Naive thymus-derived CD4-positive, alpha-beta T cell (primary cell): ENCODE results near the gene HOMER3. TPM values are rescaled to one million over a fixed set of nuclear protein-coding genes. Genes with fewer than 3 reads are reported as not detected.
A peak's percentile ranks its signal among the peaks of the same experiment; 100 is the strongest.

ENCODE experiments used
- ATAC-seq: fragments of 150-1000 bp; cut with Tn5 transposase; 2 replicates; pipeline ENCODE4 v1.10.0; 2021; ENCODE audit warnings: mild to moderate bottlenecking, moderate library complexity
- CTCF ChIA-PET: fragments of 350-600 bp; sonication (Branson Sonifier 250); formaldehyde crosslinking; loops from one replicate; lab custom pipeline; 2021; ENCODE audit warnings: antibody characterized with exemption; lab: Charles Lee
- POLR2A ChIA-PET: fragments of 350-600 bp; sonication (Branson Sonifier 250); formaldehyde crosslinking; loops from one replicate; lab custom pipeline; 2021; ENCODE audit warnings: antibody characterized with exemption, inconsistent platforms; lab: Charles Lee
- DNase-seq, 9 donors: peaks; one replicate each; pipeline versions ENCODE4 v3.0.0 to v3.0.0-alpha.2; 2020 to 2022; ENCODE audit warnings: mixed read lengths in 1 of 9
- H3K27ac ChIP-seq: one replicate; pipeline ENCODE4 v1.7.0; 2013; ENCODE audit warnings: mild to moderate bottlenecking, low read depth, low read length, moderate library complexity
- H3K27me3 ChIP-seq, 2 donors: one replicate each; pipeline ENCODE4 v1.7.0; 2013; ENCODE audit warnings: low read length in 2 of 2, mild to moderate bottlenecking in 2 of 2, moderate library complexity in 2 of 2; ENCODE audit not compliant: control insufficient read depth in 2 of 2, insufficient read depth in 2 of 2
- H3K36me3 ChIP-seq, 3 experiments: 1 replicate in 2 of 3; 2 replicates in 1 of 3; pipeline ENCODE4 v1.7.0; 2013; ENCODE audit warnings: low read length in 3 of 3, mild to moderate bottlenecking in 3 of 3, moderate library complexity in 1 of 3; ENCODE audit not compliant: insufficient read depth in 3 of 3, control insufficient read depth in 2 of 3
- H3K4me1 ChIP-seq, 2 donors: one replicate each; pipeline ENCODE4 v1.7.0; 2013; ENCODE audit warnings: low read length in 2 of 2, mild to moderate bottlenecking in 2 of 2, moderate library complexity in 1 of 2; ENCODE audit not compliant: control insufficient read depth in 2 of 2, insufficient read depth in 2 of 2
- H3K4me3 ChIP-seq: 2 replicates; pipeline ENCODE4 v1.7.0; 2013; ENCODE audit warnings: mild to moderate bottlenecking, low read length
- H3K9me3 ChIP-seq, 3 experiments: 1 replicate in 2 of 3; 2 replicates in 1 of 3; pipeline ENCODE4 v1.7.0; 2013; ENCODE audit warnings: low read length in 3 of 3; ENCODE audit not compliant: control insufficient read depth in 2 of 3
- H3K27ac Mint-ChIP-seq, 9 donors: one replicate each; pipeline ENCODE4 v1.8.0; 2020 to 2022; ENCODE audit warnings: mixed read lengths in 9 of 9, mild to moderate bottlenecking in 8 of 9, moderate library complexity in 5 of 9, inconsistent platforms in 2 of 9
- H3K27me3 Mint-ChIP-seq, 5 donors: one replicate each; pipeline ENCODE4 v1.8.0; 2021 to 2022; ENCODE audit warnings: mixed read lengths in 5 of 5, mild to moderate bottlenecking in 1 of 5
- H3K36me3 Mint-ChIP-seq, 5 donors: one replicate each; pipeline ENCODE4 v1.8.0; 2020 to 2022; ENCODE audit warnings: mixed read lengths in 5 of 5, mild to moderate bottlenecking in 3 of 5, inconsistent platforms in 1 of 5
- H3K4me1 Mint-ChIP-seq, 7 donors: one replicate each; pipeline ENCODE4 v1.8.0; 2020 to 2022; ENCODE audit warnings: mixed read lengths in 7 of 7, mild to moderate bottlenecking in 3 of 7, inconsistent platforms in 1 of 7
- H3K4me3 Mint-ChIP-seq, 10 donors: one replicate each; pipeline ENCODE4 v1.8.0; 2020 to 2022; ENCODE audit warnings: mild to moderate bottlenecking in 10 of 10, mixed read lengths in 10 of 10, moderate library complexity in 6 of 10, inconsistent platforms in 2 of 10
- H3K9me3 Mint-ChIP-seq, 11 donors: one replicate each; pipeline ENCODE4 v1.8.0; 2020 to 2022; ENCODE audit warnings: mixed read lengths in 11 of 11, mild to moderate bottlenecking in 4 of 11, inconsistent platforms in 1 of 11, moderate library complexity in 1 of 11
- intact Hi-C, 2 donors: fragments of 100-400 bp; cut with micrococcal nuclease; formaldehyde crosslinking; loops; one replicate each; pipeline ENCODE4 v1.15.1; 2023
- polyA plus RNA-seq, 2 donors: library from polyadenylated mRNA; unstranded; fragments of 300-500 nt; fragmentation: Illumina TruSeq; gene quantifications; one replicate each; pipeline ENCODE4 v1.2.3, GENCODE V29; 2021
- total RNA-seq, 6 experiments: library from RNA in 5 of 6; stranded (reverse) in 5 of 6; gene quantifications; 1 replicate in 5 of 6; 2 replicates in 1 of 6; pipeline ENCODE4 v1.2.3 and lab custom pipeline; 2021 to 2026

The HOMER3 gene
- total and polyA plus RNA-seq, 7 experiments from 2014 or later: 0.53 to 16.3 (median 1.4) TPM; not detected in 3

- H3K36me3 Mint-ChIP-seq: peaks cover 5 to 20% (median 7%) of the 10 kb centered on the region in 5 donors
- DNase-seq (peak in 1 of 9 donors; percentile 33), ATAC-seq (no peak)
- peak overlapping the region in 8 of 10 donors; percentile 6 to 55 (median 38) for H3K4me3 Mint-ChIP-seq
- intact Hi-C loops: loop anchor here in 1 of 2 donors (1.0 to 5.0 kb wide), 2 partner anchors 233 to 464 kb away; partner anchors contain the start of gene CRTC1
- H3K4me1 Mint-ChIP-seq: peaks cover 25 to 70% (median 39%) of the 10 kb centered on the region in 7 donors
- Histone ChIP-seq H3K4me1 (peaks cover 18 to 19% of the 10 kb centered on the region in 2 donors), H3K27me3 (no peaks in the 10 kb centered on the region), H3K9me3 (no peaks in the 10 kb centered on the region), H3K36me3 (peaks cover 0 to 46% (median 4%) of the 10 kb centered on the region in 3 experiments), H3K27ac (no peak overlapping the region), H3K4me3 (no peak overlapping the region)
- CTCF ChIA-PET: interaction anchor here (0.6 kb wide), 1 partner anchor 527 kb away, joined by 3 read pairs; no protein-coding TSS in a partner anchor
- H3K27me3 Mint-ChIP-seq: peaks cover 0 to 2% (median 0%) of the 10 kb centered on the region in 5 donors
- H3K9me3 Mint-ChIP-seq: no peaks in the 10 kb centered on the region
- POLR2A ChIA-PET: no interaction called here
- peak overlapping the region in 5 of 9 donors; percentile 12 to 77 (median 48) for H3K27ac Mint-ChIP-seq
Measured at GRCh38 chr19:18915639-18916038, 25.4 kb downstream of the HOMER3 start.

- H3K9me3 Mint-ChIP-seq: no peaks in the 10 kb centered on the region
- Histone ChIP-seq H3K4me1 (peaks cover 8 to 9% of the 10 kb centered on the region in 2 donors), H3K27ac (no peak overlapping the region), H3K36me3 (peaks cover 0 to 58% (median 4%) of the 10 kb centered on the region in 3 experiments), H3K4me3 (no peak overlapping the region), H3K9me3 (no peaks in the 10 kb centered on the region), H3K27me3 (no peaks in the 10 kb centered on the region)
- peaks cover 5 to 23% (median 7%) of the 10 kb centered on the region in 5 donors for H3K36me3 Mint-ChIP-seq
- POLR2A ChIA-PET: no interaction called here
- H3K27ac Mint-ChIP-seq: no peak overlapping the region
- ATAC-seq: no peak
- CTCF ChIA-PET: no interaction called here
- DNase-seq: no peak
- no peaks in the 10 kb centered on the region for H3K27me3 Mint-ChIP-seq
- intact Hi-C loops: no loop called here
- peaks cover 17 to 50% (median 29%) of the 10 kb centered on the region in 7 donors for H3K4me1 Mint-ChIP-seq
- no peak overlapping the region for H3K4me3 Mint-ChIP-seq
Measured at GRCh38 chr19:18913466-18913865, 27.6 kb downstream of the HOMER3 start.

- no peak overlapping the region for H3K4me3 Mint-ChIP-seq
- peaks cover 5 to 23% (median 7%) of the 10 kb centered on the region in 5 donors for H3K36me3 Mint-ChIP-seq
- H3K27ac Mint-ChIP-seq: no peak overlapping the region
- no peak overlapping the region for H3K27ac ChIP-seq
- ATAC-seq (no peak), DNase-seq (no peak)
- H3K9me3 ChIP-seq: no peaks in the 10 kb centered on the region
- no peak overlapping the region for H3K4me3 ChIP-seq
- H3K9me3 Mint-ChIP-seq: no peaks in the 10 kb centered on the region
- POLR2A ChIA-PET: no interaction called here
- CTCF ChIA-PET: interaction anchor here (0.6 kb wide), 1 partner anchor 325 kb away, joined by 3 read pairs; the partner anchor contains the start of gene REX1BD
- intact Hi-C loops: no loop called here
- H3K27me3 ChIP-seq: no peaks in the 10 kb centered on the region
- H3K4me1 ChIP-seq: peaks cover 3 to 4% of the 10 kb centered on the region in 2 donors
- H3K36me3 ChIP-seq: peaks cover 0 to 61% (median 4%) of the 10 kb centered on the region in 3 experiments
- H3K27me3 Mint-ChIP-seq: no peaks in the 10 kb centered on the region
- H3K4me1 Mint-ChIP-seq: peaks cover 14 to 45% (median 24%) of the 10 kb centered on the region in 7 donors
Measured at GRCh38 chr19:18912933-18913332, 28.1 kb downstream of the HOMER3 start.

GRCh38 chr19:18910801-18911436 is 30.1 kb downstream of the HOMER3 start:
- no peak overlapping the region for H3K4me3 Mint-ChIP-seq
- CTCF ChIA-PET: no interaction called here
- peaks cover 7 to 27% (median 9%) of the 10 kb centered on the region in 5 donors for H3K36me3 Mint-ChIP-seq
- DNase-seq (no peak), ATAC-seq (no peak)
- intact Hi-C loops: no loop called here
- no peaks in the 10 kb centered on the region for H3K27me3 Mint-ChIP-seq
- Histone ChIP-seq H3K27ac (no peak overlapping the region), H3K9me3 (no peaks in the 10 kb centered on the region), H3K4me1 (peaks cover 0 to 4% of the 10 kb centered on the region in 2 donors), H3K4me3 (no peak overlapping the region), H3K27me3 (no peaks in the 10 kb centered on the region), H3K36me3 (peaks cover 0 to 82% (median 4%) of the 10 kb centered on the region in 3 experiments)
- no peak overlapping the region for H3K27ac Mint-ChIP-seq
- H3K4me1 Mint-ChIP-seq: peaks cover 5 to 30% (median 13%) of the 10 kb centered on the region in 7 donors
- H3K9me3 Mint-ChIP-seq: no peaks in the 10 kb centered on the region
- POLR2A ChIA-PET: interaction anchor here (0.6 kb wide), 1 partner anchor 20 kb away, joined by 4 read pairs; no protein-coding TSS in a partner anchor

GRCh38 chr19:18910010-18910409 is 31.0 kb downstream of the HOMER3 start:
- Mint-ChIP-seq H3K4me3 (no peak overlapping the region), H3K9me3 (no peaks in the 10 kb centered on the region), H3K4me1 (peaks cover 2 to 22% (median 6%) of the 10 kb centered on the region in 7 donors), H3K36me3 (peaks cover 7 to 30% (median 11%) of the 10 kb centered on the region in 5 donors), H3K27me3 (no peaks in the 10 kb centered on the region), H3K27ac (no peak overlapping the region)
- peaks cover 0 to 82% (median 4%) of the 10 kb centered on the region in 3 experiments for H3K36me3 ChIP-seq
- H3K4me3 ChIP-seq: no peak overlapping the region
- H3K4me1 ChIP-seq: no peaks in the 10 kb centered on the region
- ChIA-PET CTCF (no interaction called here), POLR2A (no interaction called here)
- intact Hi-C loops: no loop called here
- H3K9me3 ChIP-seq: no peaks in the 10 kb centered on the region
- no peaks in the 10 kb centered on the region for H3K27me3 ChIP-seq
- H3K27ac ChIP-seq: no peak overlapping the region
- ATAC-seq (no peak), DNase-seq (no peak)

- Mint-ChIP-seq H3K36me3 (peaks cover 7 to 29% (median 12%) of the 10 kb centered on the region in 5 donors), H3K4me1 (peaks cover 0 to 13% (median 4%) of the 10 kb centered on the region in 7 donors), H3K27me3 (no peaks in the 10 kb centered on the region), H3K4me3 (no peak overlapping the region), H3K27ac (no peak overlapping the region), H3K9me3 (no peaks in the 10 kb centered on the region)
- POLR2A ChIA-PET: no interaction called here
- intact Hi-C loops: no loop called here
- no peak for DNase-seq
- ATAC-seq: no peak
- no peak overlapping the region for H3K27ac ChIP-seq
- H3K27me3 ChIP-seq: no peaks in the 10 kb centered on the region
- no peaks in the 10 kb centered on the region for H3K9me3 ChIP-seq
- CTCF ChIA-PET: interaction anchor here (0.6 kb wide), 1 partner anchor 265 kb away, joined by 4 read pairs; no protein-coding TSS in a partner anchor
- peaks cover 0 to 89% (median 4%) of the 10 kb centered on the region in 3 experiments for H3K36me3 ChIP-seq
- H3K4me3 ChIP-seq: no peak overlapping the region
- H3K4me1 ChIP-seq: no peaks in the 10 kb centered on the region
Measured at GRCh38 chr19:18908917-18909619, 31.9 kb downstream of the HOMER3 start.
